Endothelial cell of umbilical vein (primary cell): ENCODE results near the gene KRTAP2-1. TPM values are rescaled to one million over a fixed set of nuclear protein-coding genes. Genes with fewer than 3 reads are reported as not detected.

Experiments
- BruUV-seq: library from RNA; stranded (reverse); fragments of 400-500 nt; replicated peaks from 2 replicates; lab custom pipeline; 2021; lab: Mats Ljungman, UMichigan
- CTCF ChIA-PET: fragments of 300-600, 350-600 bp; sonication (Branson Sonifier 250); formaldehyde crosslinking; loops from one replicate; lab custom pipeline; 2021; ENCODE audit warnings: antibody characterized with exemption, inconsistent platforms; lab: Charles Lee
- POLR2A ChIA-PET: fragments of 300-600, 350-600 bp; sonication (Branson Sonifier 250); formaldehyde crosslinking; loops from one replicate; lab custom pipeline; 2021; ENCODE audit warnings: antibody characterized with exemption, inconsistent platforms; lab: Charles Lee
- DNase-seq: peaks from one replicate; pipeline ENCODE4 v3.0.0-alpha.2; 2011; ENCODE audit warnings: low read depth, low spot score
- FAIRE-seq: peaks from 2 replicates; lab custom pipeline; 2011; peaks lifted over from hg19 to GRCh38; lab: Jason Lieb, UNC
- H2AFZ ChIP-seq: 2 replicates; pipeline ENCODE4 v1.6.0; 2012; ENCODE audit warnings: low read depth, low read length, control low read depth, inconsistent platforms
- H3K27ac ChIP-seq: 2 replicates; pipeline ENCODE4 v1.5.1; 2011; ENCODE audit warnings: low read depth, mild to moderate bottlenecking, control low read depth, low read length, moderate library complexity; ENCODE audit not compliant: insufficient read depth
- H3K27me3 ChIP-seq, 2 experiments: 2 replicates each; pipeline versions ENCODE4 v1.6.0 to v1.6.1; 2011; ENCODE audit warnings: low read length in 2 of 2, mixed read lengths in 1 of 2; ENCODE audit not compliant: control insufficient read depth in 2 of 2, insufficient read depth in 2 of 2
- H3K36me3 ChIP-seq, 2 experiments: 2 replicates in 1 of 2; 3 replicates in 1 of 2; pipeline ENCODE4 v1.5.1; 2011; ENCODE audit warnings: low read length in 2 of 2, mild to moderate bottlenecking in 1 of 2, moderate library complexity in 1 of 2; ENCODE audit not compliant: control insufficient read depth in 2 of 2, insufficient read depth in 2 of 2; ENCODE audit errors: extremely low read depth in 1 of 2
- H3K4me1 ChIP-seq: 3 replicates; pipeline ENCODE4 v1.5.1; 2011; ENCODE audit warnings: mild to moderate bottlenecking, low read length; ENCODE audit not compliant: control insufficient read depth, insufficient read depth; ENCODE audit errors: extremely low read depth
- H3K4me2 ChIP-seq: 2 replicates; pipeline ENCODE4 v1.6.1; 2011; ENCODE audit warnings: low read length, control low read depth, mixed read lengths; ENCODE audit not compliant: insufficient read depth
- H3K4me3 ChIP-seq, 3 experiments: fragments of 200-600 bp in 1 of 3; sonication (generic), shearing (Covaris generic) in 1 of 3; replicated peaks in 1 of 3; 2 replicates each; pipeline ENCODE4 v1.5.1; 2011 to 2016; ENCODE audit warnings: control low read depth in 3 of 3, low read length in 3 of 3, mild to moderate bottlenecking in 2 of 3, inconsistent platforms in 1 of 3, low read depth in 1 of 3, moderate library complexity in 1 of 3; ENCODE audit not compliant: insufficient read depth in 1 of 3
- H3K79me2 ChIP-seq: 2 replicates; pipeline ENCODE4 v1.6.0; 2012; ENCODE audit warnings: low read length, inconsistent platforms; ENCODE audit not compliant: control insufficient read depth, insufficient read depth
- H3K9ac ChIP-seq: replicated peaks from 2 replicates; pipeline ENCODE3; 2011; ENCODE audit warnings: low read length, control low read depth; ENCODE audit not compliant: insufficient read depth; ENCODE audit errors: extremely low read depth
- H3K9me1 ChIP-seq: replicated peaks from 3 replicates; pipeline ENCODE4 v1.6.0; 2011; ENCODE audit warnings: mild to moderate bottlenecking, low read length; ENCODE audit not compliant: control insufficient read depth, insufficient read depth; ENCODE audit errors: extremely low read depth
- H3K9me3 ChIP-seq: replicated peaks from 2 replicates; pipeline ENCODE4 v1.5.1; 2012; ENCODE audit warnings: low read length, inconsistent platforms; ENCODE audit not compliant: control insufficient read depth, insufficient read depth
- H4K20me1 ChIP-seq: replicated peaks from 2 replicates; pipeline ENCODE3; 2011; ENCODE audit warnings: mild to moderate bottlenecking, low read length; ENCODE audit not compliant: control insufficient read depth, insufficient read depth; ENCODE audit errors: extremely low read depth
- CTCF ChIP-seq, 2 donors: IDR thresholded peaks; 1 replicate in 1 of 2; 2 replicates in 1 of 2; pipeline ENCODE4 v1.5.1; 2011; ENCODE audit warnings: low read length in 2 of 2, mild to moderate bottlenecking in 2 of 2, moderate library complexity in 2 of 2, control low read depth in 1 of 2, inconsistent platforms in 1 of 2, low read depth in 1 of 2; ENCODE audit not compliant: insufficient read depth in 1 of 2; ENCODE audit errors: extremely low read depth in 1 of 2
- EZH2 ChIP-seq: IDR thresholded peaks from 2 replicates; pipeline ENCODE4 v1.6.1; 2012; ENCODE audit warnings: borderline replicate concordance, low read depth, mild to moderate bottlenecking, moderate library complexity, low read length, inconsistent platforms; ENCODE audit not compliant: severe bottlenecking
- FOS ChIP-seq: IDR thresholded peaks from 2 replicates; pipeline ENCODE4 v1.6.1; 2011; ENCODE audit warnings: mild to moderate bottlenecking, low read length, moderate library complexity, borderline replicate concordance; ENCODE audit not compliant: insufficient read depth
- GATA2 ChIP-seq: IDR thresholded peaks from 2 replicates; pipeline ENCODE4 v1.7.0; 2011; ENCODE audit warnings: low read depth, mild to moderate bottlenecking, moderate library complexity, mixed read lengths, low read length; ENCODE audit not compliant: insufficient read length, insufficient read depth
- JUN ChIP-seq: IDR thresholded peaks from 2 replicates; pipeline ENCODE4 v1.6.1; 2011; ENCODE audit warnings: borderline replicate concordance, low read depth; ENCODE audit not compliant: insufficient read length, insufficient read depth
- MAX ChIP-seq: IDR thresholded peaks from 2 replicates; pipeline ENCODE4 v1.6.1; 2011; ENCODE audit not compliant: insufficient read depth, insufficient read length
- MYC ChIP-seq: IDR thresholded peaks from one replicate; pipeline ENCODE4 v1.6.1; 2011; ENCODE audit warnings: mild to moderate bottlenecking, low read depth, low read length
- POLR2A ChIP-seq: IDR thresholded peaks from 2 replicates; pipeline ENCODE4 v1.6.1; 2012; ENCODE audit warnings: low read depth, mild to moderate bottlenecking, control low read depth, low read length
- POLR2AphosphoS5 ChIP-seq: IDR thresholded peaks from 2 replicates; pipeline ENCODE4 v1.6.1; 2012; ENCODE audit warnings: low read depth, mild to moderate bottlenecking, control low read depth, low read length, moderate library complexity; ENCODE audit not compliant: insufficient read depth
- dilution Hi-C: fragments of 300-500 bp; cut with MboI; formaldehyde crosslinking; loops from one replicate; pipeline ENCODE4 v1.15.0; 2019; ENCODE audit warnings: low sequenced_read_pairs; ENCODE audit not compliant: extremely low pct_ligation_motif_present
- intact Hi-C: fragments of 100-400 bp; cut with micrococcal nuclease; formaldehyde crosslinking; loops from one replicate; pipeline ENCODE4 v1.10.0; 2022
- polyA plus RNA-seq, 4 experiments: library from polyadenylated mRNA; depleted of rRNA in 3 of 4; stranded (reverse) in 3 of 4; unstranded in 1 of 4; fragments of >200 nt; gene quantifications; 2 replicates each; pipeline versions ENCODE4 v1.2.1 to v1.2.3, GENCODE V29; 2011 to 2012; ENCODE audit warnings: missing spikeins in 1 of 4
- total RNA-seq: library from RNA; stranded (reverse); gene quantifications from 2 replicates; pipeline ENCODE4 v1.2.3, GENCODE V29; 2021

KRTAP2-1 gene
- total and polyA plus RNA-seq, 2 donors (not counting 3 experiments of a cell fraction or from before 2014, with no cell fraction given), result not detected

DNA sequence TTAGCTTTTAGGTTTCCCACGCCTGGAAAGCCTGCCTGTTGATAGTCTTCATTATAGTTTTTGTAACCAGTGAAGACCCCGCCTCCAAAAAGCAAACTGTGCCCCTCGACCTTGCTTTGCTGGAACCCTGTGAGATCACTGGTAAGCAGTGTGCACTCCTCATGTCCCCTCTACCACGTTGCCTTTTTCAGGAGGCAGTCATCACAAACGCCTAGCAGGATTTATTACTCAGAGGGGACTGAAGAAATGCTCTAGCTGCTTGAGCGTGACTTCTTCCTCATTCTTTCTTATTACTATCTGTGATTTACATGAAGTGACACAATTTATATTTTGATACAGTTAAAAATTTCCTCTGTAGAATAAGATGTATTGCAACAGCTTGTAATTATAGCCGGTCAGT is 31.7 kb downstream of the KRTAP2-1 start:
- no peak overlapping the region for H3K27ac ChIP-seq
- dilution Hi-C loops (no loop called here), intact Hi-C loops (no loop called here)
- no peaks in the 10 kb centered on the region for H3K9me1 ChIP-seq
- DNase-seq, result no peak
- H3K27me3 ChIP-seq, result peaks cover 0 to 1% of the 10 kb centered on the region in 2 experiments
- no peak overlapping the region for H3K4me2 ChIP-seq
- H3K36me3 ChIP-seq, result no peaks in the 10 kb centered on the region
- H3K4me3 ChIP-seq, result no peak overlapping the region
- no peaks in the 10 kb centered on the region for H3K4me1 ChIP-seq
- POLR2A ChIA-PET, result no interaction called here
- no peak overlapping the region for H2AFZ ChIP-seq
- H3K9ac ChIP-seq, result no peak overlapping the region
- H4K20me1 ChIP-seq, result no peaks in the 10 kb centered on the region
- CTCF ChIA-PET, result no interaction called here
- TF ChIP-seq MAX (no peak), POLR2A (no peak), FOS (no peak), POLR2AphosphoS5 (no peak), GATA2 (no peak), EZH2 (no peak), JUN (no peak), CTCF (IDR thresholded peaks at IDR 0.05; ENCODE audit: extremely low read depth in 1 of 2, insufficient read depth in 1 of 2, low read depth in 1 of 2, low read length in 2 of 2) (no peak), MYC (no peak)
- no peaks in the 10 kb centered on the region for H3K79me2 ChIP-seq
- FAIRE-seq, result no peak
- BruUV-seq, result no TSS peak
- no peaks in the 10 kb centered on the region for H3K9me3 ChIP-seq
